ENCODE data around the gene TAF3.

Gene TAF3

GRCh38 chr10:8048281-8049008 lies 230.1 kb downstream of the TAF3 start:
- H2AFZ ChIP-seq (ENCODE audit: low read depth, low read length): no peak overlapping the region
- H3K4me1 ChIP-seq (ENCODE audit: insufficient read depth, low read length): peaks cover 27% of the 10 kb centered on the region
- H3K79me2 ChIP-seq (ENCODE audit: insufficient read depth, low read length): peaks cover 2% of the 10 kb centered on the region; the same call in 1 of the 2 replicates
- TF ChIP-seq CTCF (IDR thresholded peaks at IDR 0.05; ENCODE audit: borderline replicate concordance, extremely low read depth, low read length, poor library complexity, severe bottlenecking) (no peak), EZH2 (IDR thresholded peaks at IDR 0.05; ENCODE audit: borderline replicate concordance, low read depth, low read length, severe bottlenecking) (no peak)
- H4K20me1 ChIP-seq (ENCODE audit: insufficient read depth, low read length): no peaks in the 10 kb centered on the region
- H3K4me3 ChIP-seq (ENCODE audit: low read depth in 1 of 2, low read length in 2 of 2): no peak overlapping the region
- H3K27me3 ChIP-seq (ENCODE audit: insufficient read depth, low read length, poor library complexity): no peaks in the 10 kb centered on the region
- no peaks in the 10 kb centered on the region for H3K36me3 ChIP-seq (ENCODE audit: insufficient read depth, low read length)
- H3K27ac ChIP-seq (ENCODE audit: low read length): no peak overlapping the region
- ATAC-seq (ENCODE audit: insufficient read depth, low read depth): no peak
- H3K4me2 ChIP-seq (ENCODE audit: insufficient read depth, low read length): no peak overlapping the region
- H3K9me3 ChIP-seq (ENCODE audit: insufficient read depth, low read length, severe bottlenecking): no peaks in the 10 kb centered on the region
- no peak overlapping the region for H3K9ac ChIP-seq (ENCODE audit: low read depth, low read length)
- DNase-seq: no peak

GRCh38 chr10:8049045-8049864 lies 230.9 kb downstream of the TAF3 start:
- Histone ChIP-seq H3K9ac (ENCODE audit: low read depth, low read length) (no peak overlapping the region), H4K20me1 (ENCODE audit: insufficient read depth, low read length) (no peaks in the 10 kb centered on the region), H3K4me1 (ENCODE audit: insufficient read depth, low read length) (peaks cover 27% of the 10 kb centered on the region), H3K79me2 (ENCODE audit: insufficient read depth, low read length) (peaks cover 10% of the 10 kb centered on the region), H3K4me2 (ENCODE audit: insufficient read depth, low read length) (no peak overlapping the region), H3K27ac (ENCODE audit: low read length) (no peak overlapping the region), H3K4me3 (ENCODE audit: low read depth in 1 of 2, low read length in 2 of 2) (no peak overlapping the region), H2AFZ (ENCODE audit: low read depth, low read length) (no peak overlapping the region), H3K9me3 (ENCODE audit: insufficient read depth, low read length, severe bottlenecking) (no peaks in the 10 kb centered on the region), H3K27me3 (ENCODE audit: insufficient read depth, low read length, poor library complexity) (no peaks in the 10 kb centered on the region), H3K36me3 (ENCODE audit: insufficient read depth, low read length) (no peaks in the 10 kb centered on the region)
- TF ChIP-seq CTCF (IDR thresholded peaks at IDR 0.05; ENCODE audit: borderline replicate concordance, extremely low read depth, low read length, poor library complexity, severe bottlenecking) (no peak), EZH2 (IDR thresholded peaks at IDR 0.05; ENCODE audit: borderline replicate concordance, low read depth, low read length, severe bottlenecking) (no peak)
- DNase-seq (no peak), ATAC-seq (ENCODE audit: insufficient read depth, low read depth) (no peak)

GRCh38 chr10:8049865-8050555 lies 231.7 kb downstream of the TAF3 start:
- DNase-seq: no peak
- Histone ChIP-seq H3K4me3 (ENCODE audit: low read depth in 1 of 2, low read length in 2 of 2) (no peak overlapping the region), H4K20me1 (ENCODE audit: insufficient read depth, low read length) (0 out of 2 replicates have a peak, but pooled peaks cover 2% of the 10 kb centered on the region), H3K9ac (ENCODE audit: low read depth, low read length) (no peak overlapping the region), H3K9me3 (ENCODE audit: insufficient read depth, low read length, severe bottlenecking) (no peaks in the 10 kb centered on the region), H3K27ac (ENCODE audit: low read length) (no peak overlapping the region), H3K4me1 (ENCODE audit: insufficient read depth, low read length) (peaks cover 24% of the 10 kb centered on the region), H3K4me2 (ENCODE audit: insufficient read depth, low read length) (no peak overlapping the region), H3K36me3 (ENCODE audit: insufficient read depth, low read length) (no peaks in the 10 kb centered on the region; the same call in 1 of the 2 replicates), H3K27me3 (ENCODE audit: insufficient read depth, low read length, poor library complexity) (no peaks in the 10 kb centered on the region), H3K79me2 (ENCODE audit: insufficient read depth, low read length) (peaks cover 16% of the 10 kb centered on the region), H2AFZ (ENCODE audit: low read depth, low read length) (no peak overlapping the region)
- ATAC-seq (ENCODE audit: insufficient read depth, low read depth): no peak
- TF ChIP-seq EZH2 (IDR thresholded peaks at IDR 0.05; ENCODE audit: borderline replicate concordance, low read depth, low read length, severe bottlenecking): no peak
- TF ChIP-seq CTCF (IDR thresholded peaks at IDR 0.05; ENCODE audit: borderline replicate concordance, extremely low read depth, low read length, poor library complexity, severe bottlenecking): no peak

Measured in DND-41 (cell line).